Caco-2 (cell line): ENCODE data around the gene LDLRAD4. TPM values are rescaled to one million over a fixed set of nuclear protein-coding genes. Genes with fewer than 3 reads are reported as not detected.

Experiments used
- BruUV-seq: library from RNA; stranded (reverse); fragments of 400-500 nt; replicated peaks from 2 replicates; lab custom pipeline; 2021; lab: Mats Ljungman, UMichigan
- CTCF ChIA-PET: fragments of 300-600 bp; sonication (Branson Sonifier 250); formaldehyde crosslinking; loops from one replicate; lab custom pipeline; 2022; ENCODE audit warnings: antibody characterized with exemption; lab: Charles Lee
- POLR2A ChIA-PET: fragments of 300-600 bp; sonication (Branson Sonifier 250); formaldehyde crosslinking; loops from one replicate; lab custom pipeline; 2022; ENCODE audit warnings: antibody characterized with exemption; lab: Charles Lee
- DNase-seq, 2 experiments: peaks; one replicate each; pipeline versions ENCODE4 v3.0.0 to v3.0.0-alpha.2; 2020 to 2022
- H3K27me3 ChIP-seq: replicated peaks from 2 replicates; pipeline ENCODE4 v1.6.0; 2011; ENCODE audit warnings: low read length; ENCODE audit not compliant: control insufficient read depth, insufficient read depth
- H3K36me3 ChIP-seq: 2 replicates; pipeline ENCODE4 v1.5.1; 2011; ENCODE audit warnings: low read length; ENCODE audit not compliant: control insufficient read depth, insufficient read depth
- H3K4me1 ChIP-seq: fragments of 250-450 bp; sonication (Bioruptor Pico); 2 replicates; pipeline ENCODE4 v1.5.1; 2020; ENCODE audit warnings: mild to moderate bottlenecking
- H3K4me3 ChIP-seq: 2 replicates; pipeline ENCODE4 v1.5.1; 2011; ENCODE audit warnings: low read depth, mild to moderate bottlenecking, control low read depth, low read length
- H3K9me3 ChIP-seq: fragments of 250-450 bp; sonication (Bioruptor Pico); 2 replicates; pipeline ENCODE4 v1.5.1; 2020; ENCODE audit warnings: mild to moderate bottlenecking, moderate library complexity
- H3K27ac Mint-ChIP-seq: one replicate; pipeline ENCODE4 v1.8.0; 2022; ENCODE audit warnings: mixed read lengths; ENCODE audit not compliant: unreplicated experiment
- H3K27me3 Mint-ChIP-seq: one replicate; pipeline ENCODE4 v1.8.0; 2022; ENCODE audit warnings: mixed read lengths; ENCODE audit not compliant: insufficient read depth, unreplicated experiment
- H3K36me3 Mint-ChIP-seq: one replicate; pipeline ENCODE4 v1.8.0; 2022; ENCODE audit warnings: mild to moderate bottlenecking, mixed read lengths; ENCODE audit not compliant: insufficient read depth, unreplicated experiment
- H3K4me1 Mint-ChIP-seq: one replicate; pipeline ENCODE4 v1.8.0; 2022; ENCODE audit warnings: low read depth, mixed read lengths; ENCODE audit not compliant: unreplicated experiment
- H3K4me3 Mint-ChIP-seq: one replicate; pipeline ENCODE4 v1.8.0; 2022; ENCODE audit warnings: mild to moderate bottlenecking, moderate library complexity, mixed read lengths; ENCODE audit not compliant: unreplicated experiment
- H3K9me3 Mint-ChIP-seq: one replicate; pipeline ENCODE4 v1.8.0; 2022; ENCODE audit warnings: mixed read lengths; ENCODE audit not compliant: unreplicated experiment
- intact Hi-C: fragments of 100-400 bp; cut with micrococcal nuclease; formaldehyde crosslinking; loops from one replicate; pipeline ENCODE4 v1.10.0; 2022; ENCODE audit not compliant: unreplicated experiment
- total RNA-seq: library from RNA; stranded (reverse); gene quantifications from 2 replicates; pipeline ENCODE4 v1.2.3, GENCODE V29; 2022
- TF ChIP-seq, protein P1 (sequence below), 2 experiments: fragments of 200-600 bp in 1 of 2; IDR thresholded peaks; 1 replicate in 1 of 2; 2 replicates in 1 of 2; pipeline versions ENCODE4 v1.5.1 to v1.8.0; 2011 to 2022; ENCODE audit warnings: antibody characterized with exemption in 1 of 2, control low read depth in 1 of 2, inconsistent platforms in 1 of 2, low read depth in 1 of 2, low read length in 1 of 2, mild to moderate bottlenecking in 1 of 2, moderate library complexity in 1 of 2; ENCODE audit not compliant: insufficient read depth in 1 of 2, severe bottlenecking in 1 of 2, unreplicated experiment in 1 of 2

Gene LDLRAD4
- total RNA-seq, 1 experiment from 2014 or later: 1.2 TPM

DNA sequence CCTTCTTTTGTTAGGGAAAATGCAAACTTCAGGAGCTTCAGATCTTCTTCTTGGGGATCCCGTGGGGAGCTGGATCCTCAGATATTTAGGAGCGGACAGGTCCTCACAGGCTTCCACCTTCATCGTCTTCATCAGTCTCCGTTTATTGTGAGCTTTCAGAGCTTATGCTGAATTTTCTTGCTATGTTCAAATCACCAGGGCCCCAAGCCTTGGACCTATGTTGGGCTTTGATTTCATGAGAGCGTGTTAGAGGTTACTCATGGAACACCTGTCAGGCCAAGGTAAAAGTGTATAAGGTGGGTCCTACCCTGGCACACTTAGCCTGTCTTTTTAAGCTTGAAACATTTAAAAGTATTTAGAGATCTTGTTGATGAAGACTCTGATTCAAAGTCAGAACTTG lies 294.9 kb downstream of the LDLRAD4 start:
- Mint-ChIP-seq H3K36me3 (no peaks in the 10 kb centered on the region), H3K9me3 (no peaks in the 10 kb centered on the region), H3K27me3 (peaks cover 14% of the 10 kb centered on the region), H3K27ac (no peak overlapping the region), H3K4me3 (no peak overlapping the region), H3K4me1 (no peaks in the 10 kb centered on the region)
- no peaks in the 10 kb centered on the region for H3K4me1 ChIP-seq
- ChIA-PET CTCF (interaction anchor here (1.0 kb wide), 1 partner anchor 297 kb away, joined by 3 read pairs; no protein-coding TSS in a partner anchor), POLR2A (no interaction called here)
- no peaks in the 10 kb centered on the region for H3K9me3 ChIP-seq
- TF ChIP-seq, protein P1, sequence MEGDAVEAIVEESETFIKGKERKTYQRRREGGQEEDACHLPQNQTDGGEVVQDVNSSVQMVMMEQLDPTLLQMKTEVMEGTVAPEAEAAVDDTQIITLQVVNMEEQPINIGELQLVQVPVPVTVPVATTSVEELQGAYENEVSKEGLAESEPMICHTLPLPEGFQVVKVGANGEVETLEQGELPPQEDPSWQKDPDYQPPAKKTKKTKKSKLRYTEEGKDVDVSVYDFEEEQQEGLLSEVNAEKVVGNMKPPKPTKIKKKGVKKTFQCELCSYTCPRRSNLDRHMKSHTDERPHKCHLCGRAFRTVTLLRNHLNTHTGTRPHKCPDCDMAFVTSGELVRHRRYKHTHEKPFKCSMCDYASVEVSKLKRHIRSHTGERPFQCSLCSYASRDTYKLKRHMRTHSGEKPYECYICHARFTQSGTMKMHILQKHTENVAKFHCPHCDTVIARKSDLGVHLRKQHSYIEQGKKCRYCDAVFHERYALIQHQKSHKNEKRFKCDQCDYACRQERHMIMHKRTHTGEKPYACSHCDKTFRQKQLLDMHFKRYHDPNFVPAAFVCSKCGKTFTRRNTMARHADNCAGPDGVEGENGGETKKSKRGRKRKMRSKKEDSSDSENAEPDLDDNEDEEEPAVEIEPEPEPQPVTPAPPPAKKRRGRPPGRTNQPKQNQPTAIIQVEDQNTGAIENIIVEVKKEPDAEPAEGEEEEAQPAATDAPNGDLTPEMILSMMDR (IDR thresholded peaks at IDR 0.05; ENCODE audit: insufficient read depth in 1 of 2, low read depth in 1 of 2, low read length in 1 of 2, severe bottlenecking in 1 of 2, unreplicated experiment in 1 of 2): no peak
- BruUV-seq: no TSS peak
- intact Hi-C loops: no loop called here
- no peak for DNase-seq
- H3K27me3 ChIP-seq: no peaks in the 10 kb centered on the region
- no peak overlapping the region for H3K4me3 ChIP-seq
- H3K36me3 ChIP-seq: no peaks in the 10 kb centered on the region

DNA sequence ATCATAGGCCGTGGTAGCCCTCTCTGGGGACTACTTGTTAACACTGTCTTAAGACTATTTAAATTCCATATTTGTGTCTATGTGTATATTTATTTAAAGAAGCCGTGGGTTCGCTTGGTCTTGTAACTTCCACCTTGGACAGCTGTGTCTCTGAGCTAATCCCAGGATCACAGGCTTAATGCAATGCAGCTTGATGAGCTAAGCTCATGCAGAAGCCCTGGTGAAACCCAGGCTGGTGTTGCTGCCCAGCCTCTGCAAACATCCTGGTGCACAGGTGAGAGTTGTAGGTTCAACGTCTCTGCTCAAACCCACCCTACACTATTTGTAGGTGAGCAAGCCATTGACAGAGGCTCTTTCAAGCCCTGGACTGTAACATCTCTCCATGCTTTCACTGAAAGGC lies 296.0 kb downstream of the LDLRAD4 start:
- BruUV-seq: no TSS peak

DNA sequence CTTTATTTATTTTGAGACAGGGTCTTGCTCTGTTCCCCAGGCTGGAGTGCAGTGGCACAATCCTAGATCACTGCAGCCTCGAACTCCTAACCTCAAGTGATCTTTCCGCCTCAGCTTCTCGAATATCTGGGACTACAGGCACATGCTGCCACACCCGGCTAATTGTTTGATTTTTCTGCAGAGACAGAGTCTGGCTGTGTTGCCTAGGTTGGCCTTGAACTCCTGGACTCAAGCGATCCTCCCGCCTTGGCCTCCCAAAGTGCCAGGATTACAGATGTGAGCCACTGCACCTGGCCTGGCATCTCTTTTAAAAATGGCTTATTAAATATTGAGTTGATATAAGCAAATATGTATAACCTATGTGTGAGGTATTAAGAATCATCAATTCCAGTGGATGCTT lies 298.3 kb downstream of the LDLRAD4 start:
- ChIA-PET POLR2A (no interaction called here), CTCF (no interaction called here)
- Histone ChIP-seq H3K36me3 (no peaks in the 10 kb centered on the region), H3K27me3 (no peaks in the 10 kb centered on the region), H3K4me3 (no peak overlapping the region), H3K4me1 (no peaks in the 10 kb centered on the region), H3K9me3 (no peaks in the 10 kb centered on the region)
- intact Hi-C loops: no loop called here
- H3K4me1 Mint-ChIP-seq: no peaks in the 10 kb centered on the region
- H3K4me3 Mint-ChIP-seq: no peak overlapping the region
- TF ChIP-seq, protein P1 (IDR thresholded peaks at IDR 0.05; ENCODE audit: insufficient read depth in 1 of 2, low read depth in 1 of 2, low read length in 1 of 2, severe bottlenecking in 1 of 2, unreplicated experiment in 1 of 2): no peak
- H3K9me3 Mint-ChIP-seq: no peaks in the 10 kb centered on the region
- no peak overlapping the region for H3K27ac Mint-ChIP-seq
- BruUV-seq: no TSS peak
- peaks cover 12% of the 10 kb centered on the region for H3K27me3 Mint-ChIP-seq
- no peaks in the 10 kb centered on the region for H3K36me3 Mint-ChIP-seq
- DNase-seq: no peak

More for the DNA sequence above, 296.0 kb downstream of the LDLRAD4 start:
- Mint-ChIP-seq H3K4me1 (no peaks in the 10 kb centered on the region), H3K36me3 (no peaks in the 10 kb centered on the region), H3K27ac (no peak overlapping the region), H3K27me3 (peaks cover 14% of the 10 kb centered on the region), H3K4me3 (no peak overlapping the region), H3K9me3 (no peaks in the 10 kb centered on the region)
- ChIA-PET POLR2A (no interaction called here), CTCF (no interaction called here)
- Histone ChIP-seq H3K36me3 (no peaks in the 10 kb centered on the region), H3K9me3 (no peaks in the 10 kb centered on the region), H3K27me3 (no peaks in the 10 kb centered on the region), H3K4me3 (no peak overlapping the region), H3K4me1 (no peaks in the 10 kb centered on the region)
- intact Hi-C loops: no loop called here
- TF ChIP-seq, protein P1 (IDR thresholded peaks at IDR 0.05; ENCODE audit: insufficient read depth in 1 of 2, low read depth in 1 of 2, low read length in 1 of 2, severe bottlenecking in 1 of 2, unreplicated experiment in 1 of 2): no peak
- DNase-seq: no peak
